ENCODE measurements around the gene TEX10. TPM values are rescaled to one million over a fixed set of nuclear protein-coding genes. Genes with fewer than 3 reads are reported as not detected.
"Not testable (repeated sequence)": the region's sequence is repeated elsewhere in the genome, so short reads cannot be mapped to it uniquely, and the experiment has no call there.

TEX10 gene
- total and polyA plus RNA-seq, 4 donors, result 5.1 to 37.4 (median 9.6) TPM

DNA sequence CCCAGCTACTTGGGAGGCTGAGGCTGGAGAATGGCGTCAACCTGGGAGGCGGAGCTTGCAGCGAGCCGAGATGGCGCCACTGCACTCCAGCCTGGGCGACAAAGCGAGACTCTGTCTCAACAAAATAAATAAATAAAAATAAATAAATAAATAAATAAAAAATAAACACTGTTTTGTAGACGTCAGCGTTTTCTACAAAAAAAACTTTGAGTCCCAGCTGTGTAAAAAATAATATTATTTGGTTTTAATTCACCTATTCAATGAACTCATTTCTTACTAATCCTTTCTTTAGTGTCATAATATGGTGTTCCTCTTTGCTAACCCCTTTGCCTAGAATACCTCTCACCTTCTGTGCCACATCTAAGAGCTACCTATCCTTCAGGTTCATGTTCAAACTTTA is 44.0 kb upstream of the TEX10 start:
- 98 to 99% methylated on average over 9 of the region's 9 CpGs for WGBS, 2 donors
- DNase-seq, result no peak
- H3K9me3 ChIP-seq (ENCODE audit: control insufficient read depth in 4 of 4, insufficient read depth in 3 of 4, low read length in 3 of 4), result peaks cover 0 to 2% (median 0%) of the 10 kb centered on the region in 4 donors

DNA sequence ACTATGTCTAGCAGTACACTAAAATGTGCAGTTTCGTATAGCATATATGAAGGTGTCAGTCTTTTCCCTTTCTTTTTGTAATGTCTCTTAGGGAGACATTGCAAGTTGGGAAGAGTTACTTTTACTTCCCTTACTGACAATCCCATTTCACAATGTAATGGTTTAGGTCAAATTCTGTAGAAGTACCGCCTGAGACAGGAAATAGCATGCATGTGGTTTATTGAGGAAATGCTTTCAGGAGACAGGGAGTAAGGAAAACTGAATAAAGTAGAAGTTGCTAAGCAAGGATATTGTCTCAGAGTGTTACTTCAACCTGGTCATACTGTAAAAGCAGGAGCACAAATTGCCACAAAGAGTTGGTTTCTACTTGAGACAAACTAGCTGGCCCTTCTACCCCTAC is 42.1 kb upstream of the TEX10 start:
- no peak for ATAC-seq (ENCODE audit: insufficient read depth, low FRiP score)

More for the DNA sequence above, 44.0 kb upstream of the TEX10 start:
- Histone ChIP-seq H3K36me3 (ENCODE audit: control insufficient read depth in 4 of 4, insufficient read depth in 4 of 4, low read length in 4 of 4) (no peaks in the 10 kb centered on the region), H3K4me1 (ENCODE audit: control insufficient read depth in 5 of 5, insufficient read depth in 5 of 5, low read length in 5 of 5) (no peaks in the 10 kb centered on the region), H3K4me3 (no peak overlapping the region), H3K27ac (ENCODE audit: low read depth in 1 of 2, low read length in 1 of 2) (no peak overlapping the region), H3K27me3 (ENCODE audit: control insufficient read depth in 3 of 3, insufficient read depth in 3 of 3, low read length in 2 of 3) (no peaks in the 10 kb centered on the region), H3K9ac (ENCODE audit: insufficient read depth in 1 of 2, low read length in 2 of 2) (no peak overlapping the region)
- TF ChIP-seq, protein P1, sequence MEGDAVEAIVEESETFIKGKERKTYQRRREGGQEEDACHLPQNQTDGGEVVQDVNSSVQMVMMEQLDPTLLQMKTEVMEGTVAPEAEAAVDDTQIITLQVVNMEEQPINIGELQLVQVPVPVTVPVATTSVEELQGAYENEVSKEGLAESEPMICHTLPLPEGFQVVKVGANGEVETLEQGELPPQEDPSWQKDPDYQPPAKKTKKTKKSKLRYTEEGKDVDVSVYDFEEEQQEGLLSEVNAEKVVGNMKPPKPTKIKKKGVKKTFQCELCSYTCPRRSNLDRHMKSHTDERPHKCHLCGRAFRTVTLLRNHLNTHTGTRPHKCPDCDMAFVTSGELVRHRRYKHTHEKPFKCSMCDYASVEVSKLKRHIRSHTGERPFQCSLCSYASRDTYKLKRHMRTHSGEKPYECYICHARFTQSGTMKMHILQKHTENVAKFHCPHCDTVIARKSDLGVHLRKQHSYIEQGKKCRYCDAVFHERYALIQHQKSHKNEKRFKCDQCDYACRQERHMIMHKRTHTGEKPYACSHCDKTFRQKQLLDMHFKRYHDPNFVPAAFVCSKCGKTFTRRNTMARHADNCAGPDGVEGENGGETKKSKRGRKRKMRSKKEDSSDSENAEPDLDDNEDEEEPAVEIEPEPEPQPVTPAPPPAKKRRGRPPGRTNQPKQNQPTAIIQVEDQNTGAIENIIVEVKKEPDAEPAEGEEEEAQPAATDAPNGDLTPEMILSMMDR (IDR thresholded peaks at IDR 0.05; ENCODE audit: control extremely low read depth, extremely low read depth), result no peak
- no peak for ATAC-seq (ENCODE audit: insufficient read depth, low FRiP score)

DNA sequence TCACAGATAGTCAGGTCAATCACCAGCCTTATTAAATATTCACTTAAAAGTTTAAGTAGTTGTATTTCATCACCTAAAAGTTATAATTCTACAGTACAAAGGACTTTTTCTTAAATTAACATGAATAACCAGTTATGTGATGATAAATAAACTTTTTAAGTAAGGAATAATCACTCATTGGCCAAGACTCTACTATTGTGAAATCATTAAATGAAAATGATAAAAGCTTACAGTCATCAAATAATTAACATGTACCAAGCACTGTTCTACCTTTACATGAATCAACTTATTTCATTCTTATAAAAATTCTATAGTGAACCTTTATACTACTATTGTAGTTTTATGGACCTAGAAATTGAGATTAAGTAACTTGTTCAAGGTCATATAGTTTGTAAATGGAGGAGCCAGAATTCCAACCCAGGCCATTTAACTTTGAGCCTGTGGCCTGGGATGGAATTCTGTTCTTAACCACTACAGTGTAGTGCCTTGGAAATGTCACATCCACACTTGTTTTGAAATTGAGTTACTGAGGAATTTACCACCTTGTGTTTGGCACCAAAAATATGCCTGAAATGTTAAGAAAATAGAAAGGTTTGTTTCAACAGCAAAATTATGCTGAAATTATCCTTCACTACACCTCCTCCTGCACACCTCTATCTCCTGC is 41.4 kb upstream of the TEX10 start:
- DNase-seq (no peak), ATAC-seq (ENCODE audit: insufficient read depth, low FRiP score) (no peak)
- Histone ChIP-seq H3K27me3 (ENCODE audit: control insufficient read depth in 3 of 3, insufficient read depth in 3 of 3, low read length in 2 of 3) (no peaks in the 10 kb centered on the region), H3K36me3 (ENCODE audit: control insufficient read depth in 4 of 4, insufficient read depth in 4 of 4, low read length in 4 of 4) (no peaks in the 10 kb centered on the region), H3K4me3 (no peak overlapping the region), H3K27ac (ENCODE audit: low read depth in 1 of 2, low read length in 1 of 2) (no peak overlapping the region), H3K4me1 (ENCODE audit: control insufficient read depth in 5 of 5, insufficient read depth in 5 of 5, low read length in 5 of 5) (no peaks in the 10 kb centered on the region), H3K9me3 (ENCODE audit: control insufficient read depth in 4 of 4, insufficient read depth in 3 of 4, low read length in 3 of 4) (peaks cover 0 to 2% (median 0%) of the 10 kb centered on the region in 4 donors), H3K9ac (ENCODE audit: insufficient read depth in 1 of 2, low read length in 2 of 2) (no peak overlapping the region)
- TF ChIP-seq, protein P1 (IDR thresholded peaks at IDR 0.05; ENCODE audit: control extremely low read depth, extremely low read depth), result no peak

More for the DNA sequence above, 42.1 kb upstream of the TEX10 start:
- DNase-seq, result no peak
- H3K27ac ChIP-seq (ENCODE audit: low read depth in 1 of 2, low read length in 1 of 2), result no peak overlapping the region
- no peaks in the 10 kb centered on the region for H3K27me3 ChIP-seq (ENCODE audit: control insufficient read depth in 3 of 3, insufficient read depth in 3 of 3, low read length in 2 of 3)
- 33 to 62% methylated on average over 2 of the region's 2 CpGs for WGBS, 2 donors
- H3K36me3 ChIP-seq (ENCODE audit: control insufficient read depth in 4 of 4, insufficient read depth in 4 of 4, low read length in 4 of 4), result no peaks in the 10 kb centered on the region
- H3K9ac ChIP-seq (ENCODE audit: insufficient read depth in 1 of 2, low read length in 2 of 2), result no peak overlapping the region
- TF ChIP-seq, protein P1 (IDR thresholded peaks at IDR 0.05; ENCODE audit: control extremely low read depth, extremely low read depth), result no peak
- H3K9me3 ChIP-seq (ENCODE audit: control insufficient read depth in 4 of 4, insufficient read depth in 3 of 4, low read length in 3 of 4), result peaks cover 0 to 2% (median 0%) of the 10 kb centered on the region in 4 donors
- no peak overlapping the region for H3K4me3 ChIP-seq
- no peaks in the 10 kb centered on the region for H3K4me1 ChIP-seq (ENCODE audit: control insufficient read depth in 5 of 5, insufficient read depth in 5 of 5, low read length in 5 of 5)

DNA sequence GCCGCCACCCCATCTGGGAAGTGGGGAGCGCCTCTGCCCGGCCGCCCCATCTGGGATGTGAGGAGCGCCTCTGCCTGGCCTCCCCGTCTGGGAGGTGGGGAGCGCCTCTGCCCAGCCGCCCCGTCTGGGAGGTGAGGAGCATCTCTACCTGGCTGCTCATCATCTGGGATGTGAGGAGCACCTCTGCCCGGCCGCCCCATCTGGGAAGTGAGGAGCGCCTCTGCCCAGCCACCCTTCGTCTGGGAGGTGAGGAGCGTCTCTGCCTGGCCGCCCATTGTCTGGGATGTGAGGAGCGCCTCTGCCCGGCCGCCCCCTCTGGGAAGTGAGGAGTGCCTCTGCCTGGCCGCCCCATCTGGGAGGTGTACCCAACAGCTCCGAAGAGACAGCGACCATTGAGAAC is 40.2 kb upstream of the TEX10 start:
- not testable (repeated sequence) for H3K9ac ChIP-seq (ENCODE audit: insufficient read depth in 1 of 2, low read length in 2 of 2); H3K4me3 ChIP-seq; H3K27me3 ChIP-seq (ENCODE audit: control insufficient read depth in 3 of 3, insufficient read depth in 3 of 3, low read length in 2 of 3); ATAC-seq (ENCODE audit: insufficient read depth, low FRiP score); H3K36me3 ChIP-seq (ENCODE audit: control insufficient read depth in 4 of 4, insufficient read depth in 4 of 4, low read length in 4 of 4); H3K9me3 ChIP-seq (ENCODE audit: control insufficient read depth in 4 of 4, insufficient read depth in 3 of 4, low read length in 3 of 4); H3K4me1 ChIP-seq (ENCODE audit: control insufficient read depth in 5 of 5, insufficient read depth in 5 of 5, low read length in 5 of 5); H3K27ac ChIP-seq (ENCODE audit: low read depth in 1 of 2, low read length in 1 of 2); DNase-seq
- 96 to 99% methylated on average over 21 of the region's 21 CpGs for WGBS, 2 donors
